EH (cell line): ENCODE data around the gene PRKCA.
"Not testable (repeated sequence)": the region's sequence is repeated elsewhere in the genome, so short reads cannot be mapped to it uniquely, and the experiment has no call there.

Experiments
- DNase-seq: peaks from one replicate; pipeline ENCODE4 v3.0.0-alpha.2; 2015; ENCODE audit warnings: low read depth

The PRKCA gene

GRCh38 chr17:66351701-66352100, 49.3 kb downstream of the PRKCA start:
- no peak for DNase-seq

DNA sequence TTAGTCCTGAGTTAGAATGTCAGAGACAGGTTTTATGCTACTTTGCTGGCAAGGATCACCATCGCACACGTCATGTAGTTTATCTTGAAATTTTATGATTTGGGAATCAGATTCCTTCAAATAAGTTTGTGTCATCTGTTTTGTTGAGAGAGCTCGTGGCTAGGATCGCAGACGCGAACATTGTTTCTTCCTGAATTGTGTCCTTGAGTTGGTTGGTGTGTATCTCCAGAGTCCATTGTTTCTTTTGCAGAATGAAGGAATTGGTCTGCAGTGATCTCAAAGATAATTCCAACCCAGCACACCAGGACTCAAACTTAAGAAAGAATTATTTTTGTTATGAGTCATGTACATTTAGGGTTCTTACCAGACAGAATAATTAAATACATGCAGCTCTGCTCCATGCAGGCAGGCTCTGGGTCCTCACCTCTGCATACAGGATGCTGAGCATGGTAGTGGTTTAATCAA, 51.6 kb downstream of the PRKCA start:
- DNase-seq: peak; percentile 92

- DNase-seq: no peak
Observed at GRCh38 chr17:66354472-66354871, 52.1 kb downstream of the PRKCA start.

- DNase-seq: peak; percentile 79
Observed at GRCh38 chr17:66354981-66355380, 52.6 kb downstream of the PRKCA start.

GRCh38 chr17:66355510-66355909, 53.1 kb downstream of the PRKCA start:
- no peak for DNase-seq

DNA sequence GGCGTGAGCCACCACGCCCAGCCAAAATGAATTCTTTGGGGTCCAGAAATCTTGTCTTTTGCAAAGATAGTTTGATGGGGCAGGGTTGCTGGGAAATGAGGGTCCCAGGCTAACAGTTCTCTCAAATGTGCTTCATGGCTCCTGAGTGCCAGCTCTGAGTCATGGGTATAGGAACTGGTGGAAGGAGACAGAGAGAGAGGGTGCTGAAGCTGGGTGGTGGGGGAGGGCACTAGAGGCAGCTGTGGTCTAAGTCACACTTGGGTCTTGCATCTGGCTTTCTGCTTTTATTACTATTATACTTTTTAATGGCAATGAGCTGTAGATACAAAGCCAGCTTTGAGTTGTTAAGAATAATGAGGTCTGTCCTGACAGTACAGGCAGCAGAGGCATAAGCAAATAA, 54.6 kb downstream of the PRKCA start:
- DNase-seq: peak; percentile 60

- no peak for DNase-seq
Observed at GRCh38 chr17:66359351-66359750, 56.9 kb downstream of the PRKCA start.

- DNase-seq: not testable (repeated sequence)
Observed at GRCh38 chr17:66360961-66361565, 58.6 kb downstream of the PRKCA start.

GRCh38 chr17:66364508-66364907, 62.1 kb downstream of the PRKCA start:
- no peak for DNase-seq

DNA sequence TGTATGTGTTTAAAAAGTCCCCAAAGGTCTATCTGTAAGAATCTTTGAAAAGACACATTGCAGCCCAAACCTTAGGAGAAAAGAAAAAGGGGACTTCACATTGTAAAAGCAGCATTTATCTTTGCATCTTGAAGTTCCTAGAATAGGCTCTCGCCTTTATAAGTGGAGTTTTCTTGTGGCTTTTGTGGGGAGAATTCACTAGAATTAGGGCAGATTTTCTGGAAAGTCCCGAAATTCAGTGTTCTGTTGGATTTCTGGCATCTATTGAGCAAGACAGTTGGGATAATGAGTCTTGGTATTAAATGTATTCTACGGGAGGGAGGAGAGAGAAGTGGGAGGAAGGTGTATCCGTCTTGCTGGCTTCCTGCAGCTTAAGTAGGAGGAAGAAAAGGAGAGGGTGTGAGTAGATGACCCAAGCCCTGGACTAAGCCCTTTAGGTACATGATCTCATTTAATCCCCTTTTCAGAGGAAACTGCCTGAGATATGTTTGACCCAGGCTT, 62.6 kb downstream of the PRKCA start:
- no peak for DNase-seq

DNA sequence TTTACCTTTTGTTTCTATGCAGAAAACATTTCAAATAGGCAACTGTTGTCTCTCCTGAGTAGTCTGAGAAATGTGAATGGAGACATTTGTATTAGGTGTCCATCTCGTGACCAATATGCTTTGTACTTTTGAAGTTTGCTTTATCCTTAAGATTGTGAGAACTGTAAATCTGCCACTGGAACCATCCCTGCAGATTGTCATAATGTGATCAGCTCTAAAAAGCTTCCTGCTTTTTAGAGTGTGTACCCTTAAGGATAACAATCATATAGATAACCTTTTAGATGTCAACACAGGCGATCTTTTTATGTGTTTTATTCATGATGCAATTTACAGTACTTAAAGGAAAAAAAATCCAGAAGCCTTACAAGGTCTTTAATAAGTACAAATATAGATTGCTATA, 63.5 kb downstream of the PRKCA start:
- no peak for DNase-seq

DNA sequence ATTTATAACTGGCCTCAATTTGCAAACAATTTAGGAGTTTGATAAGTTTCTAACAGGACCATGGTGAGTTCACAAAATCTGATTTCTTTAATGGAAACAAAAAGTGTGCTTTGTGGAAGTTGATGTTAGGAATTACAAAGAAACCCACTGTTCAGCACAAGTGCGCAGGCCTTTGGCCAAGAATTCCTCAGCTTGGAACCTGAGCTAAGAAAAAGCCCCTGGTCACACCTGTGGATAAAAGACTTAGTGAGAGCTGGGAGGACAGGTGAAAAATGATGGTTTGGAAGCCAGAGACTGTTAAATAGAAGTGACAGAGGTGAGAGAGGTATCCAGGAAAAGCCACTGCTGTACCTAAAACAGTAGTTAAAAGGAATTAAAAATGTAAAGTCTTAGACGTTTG, 64.7 kb downstream of the PRKCA start:
- no peak for DNase-seq

DNA sequence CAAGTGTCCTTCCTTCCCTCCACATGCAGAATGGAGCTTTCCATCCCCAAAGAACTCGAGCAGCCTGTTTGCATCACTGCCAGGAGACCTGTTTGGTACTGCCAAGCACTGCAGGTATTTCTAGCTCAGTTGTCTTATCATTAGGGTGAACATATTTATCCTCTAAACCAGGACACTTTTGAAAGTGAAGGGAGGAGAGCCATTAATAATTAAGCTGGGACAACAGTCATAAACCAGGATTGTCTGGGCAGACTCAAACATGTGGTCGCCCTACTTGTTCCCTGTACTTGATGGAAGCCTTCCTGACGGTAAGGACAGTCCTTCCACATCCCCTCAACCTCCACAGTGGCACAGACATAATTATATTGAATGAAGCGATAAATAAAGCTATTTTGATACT, 67.4 kb downstream of the PRKCA start:
- no peak for DNase-seq

DNA sequence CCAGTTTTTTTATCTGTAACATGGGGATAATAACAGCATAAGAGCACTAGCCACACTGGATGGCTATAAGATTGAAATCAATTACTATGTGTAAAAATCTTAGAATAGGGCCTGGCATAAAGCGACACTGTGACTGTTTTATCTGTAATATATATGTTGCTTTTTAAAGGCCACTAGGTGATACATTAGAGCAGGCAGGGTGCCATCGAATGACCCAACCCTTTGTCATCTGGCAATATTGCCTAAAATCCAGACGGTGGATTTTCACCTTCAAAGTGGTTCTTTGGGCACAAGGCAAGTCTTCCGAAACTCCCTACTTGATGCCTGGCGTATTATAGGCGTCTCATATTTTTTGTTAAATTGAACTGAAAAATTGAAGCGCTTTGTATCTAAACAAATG, 69.1 kb downstream of the PRKCA start:
- DNase-seq: no peak

GRCh38 chr17:66372182-66372581, 69.8 kb downstream of the PRKCA start:
- DNase-seq: no peak

DNA sequence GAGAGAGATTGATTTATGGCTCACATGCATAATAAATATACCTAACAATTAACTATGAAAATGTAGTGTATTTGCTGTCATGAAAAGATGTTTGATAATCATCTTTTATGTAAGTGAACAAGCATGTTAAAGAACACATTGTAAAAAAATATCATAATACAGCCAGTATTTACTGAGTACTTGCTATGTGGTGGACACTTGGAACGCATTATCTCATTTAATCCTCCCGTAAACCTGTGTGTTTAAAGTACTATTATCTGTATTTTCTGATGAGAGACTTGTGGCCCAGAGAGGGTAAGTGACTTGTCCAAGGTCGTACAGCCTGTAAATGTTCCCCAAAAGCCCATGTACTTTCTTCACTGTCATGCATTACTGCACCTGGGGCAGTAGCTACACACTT, 70.7 kb downstream of the PRKCA start:
- DNase-seq: no peak

DNA sequence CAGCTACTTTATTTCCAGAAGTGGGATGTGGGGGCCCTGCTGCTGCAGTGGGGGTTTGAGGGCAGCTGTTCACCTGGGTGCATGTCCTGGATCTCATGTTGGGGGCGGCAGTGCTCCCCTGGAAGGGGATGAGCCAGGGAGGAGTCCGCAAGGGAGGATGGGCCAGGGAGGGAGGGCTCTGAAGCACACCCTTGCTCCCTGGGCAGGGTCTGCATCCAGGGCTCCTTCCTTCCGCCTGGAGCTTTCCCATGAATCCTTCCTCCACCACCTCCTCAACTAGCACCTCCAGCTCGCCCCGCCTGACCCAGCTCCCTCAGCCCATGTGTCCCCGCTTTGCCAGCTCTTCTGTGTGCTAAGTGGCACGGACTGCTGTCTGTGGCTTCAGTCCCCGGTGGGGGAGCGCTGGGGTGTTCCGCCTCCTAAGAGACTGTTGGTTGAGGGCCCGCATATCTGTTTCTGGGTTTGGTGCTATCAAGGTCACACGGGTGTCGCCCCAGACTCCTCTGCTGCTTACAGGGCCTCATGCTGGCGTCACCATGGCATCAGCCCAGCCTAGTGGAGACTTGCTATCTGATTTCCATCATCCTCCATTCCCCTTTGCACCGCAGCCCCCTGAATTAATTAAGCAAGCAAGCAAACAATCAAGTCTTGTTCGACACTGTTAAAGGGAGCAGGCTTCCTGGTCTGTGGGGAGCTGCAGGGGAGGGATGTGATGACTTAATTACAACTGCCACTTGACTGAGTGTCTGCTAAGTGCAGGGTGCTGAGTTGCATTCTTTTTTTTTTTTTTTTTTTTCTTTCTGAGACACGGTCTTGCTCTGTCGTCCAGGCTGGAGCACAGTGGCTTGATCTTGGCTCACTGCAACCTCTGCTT, 71.8 kb downstream of the PRKCA start:
- peak; percentile 37 for DNase-seq

GRCh38 chr17:66375121-66375520, 72.7 kb downstream of the PRKCA start:
- DNase-seq: no peak

GRCh38 chr17:66378296-66378695, 75.9 kb downstream of the PRKCA start:
- peak; percentile 64 for DNase-seq

- DNase-seq: no peak
Observed at GRCh38 chr17:66379544-66379943, 77.1 kb downstream of the PRKCA start.

DNA sequence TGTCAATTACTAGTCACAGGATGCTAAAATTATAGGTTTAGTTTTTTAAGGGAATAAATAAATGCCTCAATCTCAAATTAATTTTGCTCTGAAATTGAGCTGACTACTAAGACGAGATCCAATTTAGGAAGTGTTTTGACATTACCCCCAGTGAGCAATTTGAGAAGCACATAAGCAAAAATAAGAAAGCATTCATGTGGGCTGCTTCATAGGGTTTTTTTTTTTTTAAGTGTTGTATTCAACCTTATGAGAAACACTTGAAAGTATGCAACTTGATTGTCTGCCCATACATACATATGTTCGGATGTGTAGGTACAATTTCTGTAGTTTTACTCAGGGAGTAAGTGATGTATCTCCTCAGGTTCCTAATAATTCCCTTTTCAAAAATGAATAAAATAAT, 77.6 kb downstream of the PRKCA start:
- DNase-seq: no peak

- DNase-seq: no peak
Observed at GRCh38 chr17:66381701-66382362, 79.4 kb downstream of the PRKCA start.

GRCh38 chr17:66383333-66383732, 80.9 kb downstream of the PRKCA start:
- peak; percentile 89 for DNase-seq
